ENCODE data around the gene ABHD12B.

DNA sequence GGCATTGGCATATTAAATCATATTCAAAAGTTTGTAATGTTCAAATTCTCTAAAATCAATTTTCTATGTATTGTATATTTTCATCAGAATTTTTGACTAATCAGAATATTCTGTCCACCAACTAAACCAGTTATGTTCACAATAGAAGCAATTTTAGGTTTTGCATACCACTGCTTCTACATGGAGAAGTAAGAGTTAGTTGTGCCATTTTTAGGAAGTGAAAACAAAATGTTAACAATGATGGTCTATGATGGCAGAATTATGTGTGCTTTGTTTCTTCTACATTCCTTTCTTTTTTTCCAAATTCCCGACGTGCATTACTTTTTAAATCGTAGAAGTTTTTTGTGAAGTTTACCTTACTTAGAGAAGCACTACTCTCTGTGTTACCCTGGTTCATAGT is 29.5 kb downstream of the ABHD12B start:
- TF ChIP-seq ZNF274 (IDR thresholded peaks at IDR 0.05; ENCODE audit: low read depth, low read length) (no peak), YY1 (IDR thresholded peaks at IDR 0.05; ENCODE audit: insufficient read depth, insufficient read length) (no peak)

Measured in NT2/D1 (cell line).